Endothelial cell of umbilical vein (primary cell): ENCODE data around the gene ZCWPW1. TPM values are rescaled to one million over a fixed set of nuclear protein-coding genes. Genes with fewer than 3 reads are reported as not detected.

Source experiments
- BruUV-seq: library from RNA; stranded (reverse); fragments of 400-500 nt; replicated peaks from 2 replicates; lab custom pipeline; 2021; lab: Mats Ljungman, UMichigan
- CTCF ChIA-PET: fragments of 300-600, 350-600 bp; sonication (Branson Sonifier 250); formaldehyde crosslinking; loops from one replicate; lab custom pipeline; 2021; ENCODE audit warnings: antibody characterized with exemption, inconsistent platforms; lab: Charles Lee
- POLR2A ChIA-PET: fragments of 300-600, 350-600 bp; sonication (Branson Sonifier 250); formaldehyde crosslinking; loops from one replicate; lab custom pipeline; 2021; ENCODE audit warnings: antibody characterized with exemption, inconsistent platforms; lab: Charles Lee
- DNase-seq: peaks from one replicate; pipeline ENCODE4 v3.0.0-alpha.2; 2011; ENCODE audit warnings: low read depth, low spot score
- FAIRE-seq: peaks from 2 replicates; lab custom pipeline; 2011; peaks lifted over from hg19 to GRCh38; lab: Jason Lieb, UNC
- H2AFZ ChIP-seq: 2 replicates; pipeline ENCODE4 v1.6.0; 2012; ENCODE audit warnings: low read depth, low read length, control low read depth, inconsistent platforms
- H3K27ac ChIP-seq: 2 replicates; pipeline ENCODE4 v1.5.1; 2011; ENCODE audit warnings: low read depth, mild to moderate bottlenecking, control low read depth, low read length, moderate library complexity; ENCODE audit not compliant: insufficient read depth
- H3K27me3 ChIP-seq, 2 experiments: 2 replicates each; pipeline versions ENCODE4 v1.6.0 to v1.6.1; 2011; ENCODE audit warnings: low read length in 2 of 2, mixed read lengths in 1 of 2; ENCODE audit not compliant: control insufficient read depth in 2 of 2, insufficient read depth in 2 of 2
- H3K36me3 ChIP-seq, 2 experiments: 2 replicates in 1 of 2; 3 replicates in 1 of 2; pipeline ENCODE4 v1.5.1; 2011; ENCODE audit warnings: low read length in 2 of 2, mild to moderate bottlenecking in 1 of 2, moderate library complexity in 1 of 2; ENCODE audit not compliant: control insufficient read depth in 2 of 2, insufficient read depth in 2 of 2; ENCODE audit errors: extremely low read depth in 1 of 2
- H3K4me1 ChIP-seq: 3 replicates; pipeline ENCODE4 v1.5.1; 2011; ENCODE audit warnings: mild to moderate bottlenecking, low read length; ENCODE audit not compliant: control insufficient read depth, insufficient read depth; ENCODE audit errors: extremely low read depth
- H3K4me2 ChIP-seq: 2 replicates; pipeline ENCODE4 v1.6.1; 2011; ENCODE audit warnings: low read length, control low read depth, mixed read lengths; ENCODE audit not compliant: insufficient read depth
- H3K4me3 ChIP-seq, 3 experiments: fragments of 200-600 bp in 1 of 3; sonication (generic), shearing (Covaris generic) in 1 of 3; replicated peaks in 1 of 3; 2 replicates each; pipeline ENCODE4 v1.5.1; 2011 to 2016; ENCODE audit warnings: control low read depth in 3 of 3, low read length in 3 of 3, mild to moderate bottlenecking in 2 of 3, inconsistent platforms in 1 of 3, low read depth in 1 of 3, moderate library complexity in 1 of 3; ENCODE audit not compliant: insufficient read depth in 1 of 3
- H3K79me2 ChIP-seq: 2 replicates; pipeline ENCODE4 v1.6.0; 2012; ENCODE audit warnings: low read length, inconsistent platforms; ENCODE audit not compliant: control insufficient read depth, insufficient read depth
- H3K9ac ChIP-seq: replicated peaks from 2 replicates; pipeline ENCODE3; 2011; ENCODE audit warnings: low read length, control low read depth; ENCODE audit not compliant: insufficient read depth; ENCODE audit errors: extremely low read depth
- H3K9me1 ChIP-seq: replicated peaks from 3 replicates; pipeline ENCODE4 v1.6.0; 2011; ENCODE audit warnings: mild to moderate bottlenecking, low read length; ENCODE audit not compliant: control insufficient read depth, insufficient read depth; ENCODE audit errors: extremely low read depth
- H3K9me3 ChIP-seq: replicated peaks from 2 replicates; pipeline ENCODE4 v1.5.1; 2012; ENCODE audit warnings: low read length, inconsistent platforms; ENCODE audit not compliant: control insufficient read depth, insufficient read depth
- H4K20me1 ChIP-seq: replicated peaks from 2 replicates; pipeline ENCODE3; 2011; ENCODE audit warnings: mild to moderate bottlenecking, low read length; ENCODE audit not compliant: control insufficient read depth, insufficient read depth; ENCODE audit errors: extremely low read depth
- CTCF ChIP-seq, 2 donors: IDR thresholded peaks; 1 replicate in 1 of 2; 2 replicates in 1 of 2; pipeline ENCODE4 v1.5.1; 2011; ENCODE audit warnings: low read length in 2 of 2, mild to moderate bottlenecking in 2 of 2, moderate library complexity in 2 of 2, control low read depth in 1 of 2, inconsistent platforms in 1 of 2, low read depth in 1 of 2; ENCODE audit not compliant: insufficient read depth in 1 of 2; ENCODE audit errors: extremely low read depth in 1 of 2
- FOS ChIP-seq: IDR thresholded peaks from 2 replicates; pipeline ENCODE4 v1.6.1; 2011; ENCODE audit warnings: mild to moderate bottlenecking, low read length, moderate library complexity, borderline replicate concordance; ENCODE audit not compliant: insufficient read depth
- GATA2 ChIP-seq: IDR thresholded peaks from 2 replicates; pipeline ENCODE4 v1.7.0; 2011; ENCODE audit warnings: low read depth, mild to moderate bottlenecking, moderate library complexity, mixed read lengths, low read length; ENCODE audit not compliant: insufficient read length, insufficient read depth
- JUN ChIP-seq: IDR thresholded peaks from 2 replicates; pipeline ENCODE4 v1.6.1; 2011; ENCODE audit warnings: borderline replicate concordance, low read depth; ENCODE audit not compliant: insufficient read length, insufficient read depth
- MAX ChIP-seq: IDR thresholded peaks from 2 replicates; pipeline ENCODE4 v1.6.1; 2011; ENCODE audit not compliant: insufficient read depth, insufficient read length
- MYC ChIP-seq: IDR thresholded peaks from one replicate; pipeline ENCODE4 v1.6.1; 2011; ENCODE audit warnings: mild to moderate bottlenecking, low read depth, low read length
- POLR2AphosphoS5 ChIP-seq: IDR thresholded peaks from 2 replicates; pipeline ENCODE4 v1.6.1; 2012; ENCODE audit warnings: low read depth, mild to moderate bottlenecking, control low read depth, low read length, moderate library complexity; ENCODE audit not compliant: insufficient read depth
- dilution Hi-C: fragments of 300-500 bp; cut with MboI; formaldehyde crosslinking; loops from one replicate; pipeline ENCODE4 v1.15.0; 2019; ENCODE audit warnings: low sequenced_read_pairs; ENCODE audit not compliant: extremely low pct_ligation_motif_present
- intact Hi-C: fragments of 100-400 bp; cut with micrococcal nuclease; formaldehyde crosslinking; loops from one replicate; pipeline ENCODE4 v1.10.0; 2022
- polyA plus RNA-seq, 4 experiments: library from polyadenylated mRNA; depleted of rRNA in 3 of 4; stranded (reverse) in 3 of 4; unstranded in 1 of 4; fragments of >200 nt; gene quantifications; 2 replicates each; pipeline versions ENCODE4 v1.2.1 to v1.2.3, GENCODE V29; 2011 to 2012; ENCODE audit warnings: missing spikeins in 1 of 4
- total RNA-seq: library from RNA; stranded (reverse); gene quantifications from 2 replicates; pipeline ENCODE4 v1.2.3, GENCODE V29; 2021

The ZCWPW1 gene
- total and polyA plus RNA-seq, 2 donors (not counting 3 experiments of a cell fraction or from before 2014, with no cell fraction given), result 0.31 to 0.32 TPM

GRCh38 chr7:100353685-100354330 is 74.7 kb downstream of the ZCWPW1 start:
- no peak overlapping the region for H3K27ac ChIP-seq
- FAIRE-seq, result no peak
- H3K4me2 ChIP-seq, result no peak overlapping the region
- TF ChIP-seq MAX, result no peak
- TF ChIP-seq FOS, result no peak
- TF ChIP-seq JUN, result no peak
- no peak for TF ChIP-seq POLR2AphosphoS5
- dilution Hi-C loops (no loop called here), intact Hi-C loops (no loop called here)
- H3K36me3 ChIP-seq, result peaks cover 13 to 65% of the 10 kb centered on the region in 2 experiments
- no peak overlapping the region for H3K4me3 ChIP-seq
- DNase-seq, result no peak
- H3K9me1 ChIP-seq, result no peaks in the 10 kb centered on the region
- H2AFZ ChIP-seq, result no peak overlapping the region
- H3K9me3 ChIP-seq, result no peaks in the 10 kb centered on the region
- no peaks in the 10 kb centered on the region for H3K27me3 ChIP-seq
- no peak overlapping the region for H3K9ac ChIP-seq
- no peaks in the 10 kb centered on the region for H4K20me1 ChIP-seq
- BruUV-seq, result no TSS peak
- no peaks in the 10 kb centered on the region for H3K79me2 ChIP-seq
- ChIA-PET POLR2A (no interaction called here), CTCF (interaction anchor here (0.5 to 2.1 kb wide), 2 partner anchors 54 to 411 kb away, joined by 3 to 4 read pairs; no protein-coding TSS in a partner anchor)
- H3K4me1 ChIP-seq, result no peaks in the 10 kb centered on the region

GRCh38 chr7:100352984-100353684 is 75.4 kb downstream of the ZCWPW1 start:
- H3K27me3 ChIP-seq, result no peaks in the 10 kb centered on the region
- H3K4me3 ChIP-seq, result no peak overlapping the region
- FAIRE-seq (no peak), DNase-seq (no peak)
- no peak for TF ChIP-seq GATA2
- no peak for TF ChIP-seq MAX
- no peak for TF ChIP-seq MYC
- no peak for TF ChIP-seq JUN
- TF ChIP-seq CTCF (IDR thresholded peaks at IDR 0.05; ENCODE audit: extremely low read depth in 1 of 2, insufficient read depth in 1 of 2, low read depth in 1 of 2, low read length in 2 of 2), result no peak
- TF ChIP-seq FOS, result no peak
- CTCF ChIA-PET, result interaction anchor here (2.1 kb wide), 1 partner anchor 55 kb away, joined by 4 read pairs; no protein-coding TSS in a partner anchor
- BruUV-seq, result no TSS peak
- H4K20me1 ChIP-seq, result no peaks in the 10 kb centered on the region
- H3K4me2 ChIP-seq, result no peak overlapping the region
- H3K9me1 ChIP-seq, result no peaks in the 10 kb centered on the region
- H3K36me3 ChIP-seq, result peaks cover 13 to 61% of the 10 kb centered on the region in 2 experiments
- H3K4me1 ChIP-seq, result no peaks in the 10 kb centered on the region
- no peaks in the 10 kb centered on the region for H3K9me3 ChIP-seq
- dilution Hi-C loops, result no loop called here
- no peaks in the 10 kb centered on the region for H3K79me2 ChIP-seq
- intact Hi-C loops, result no loop called here
- H3K9ac ChIP-seq, result no peak overlapping the region
- POLR2A ChIA-PET, result no interaction called here
- H3K27ac ChIP-seq, result no peak overlapping the region
- H2AFZ ChIP-seq, result no peak overlapping the region
